LNCaP clone FGC (cell line): ENCODE results near the gene REEP6.
"Not testable (repeated sequence)": the region's sequence is repeated elsewhere in the genome, so short reads cannot be mapped to it uniquely, and the experiment has no call there.

Experiments used
- DNase-seq: peaks from one replicate; pipeline ENCODE4 v3.0.0-alpha.2; 2011; ENCODE audit warnings: low read depth
- H3K4me3 ChIP-seq: 2 replicates; pipeline ENCODE4 v1.5.1; 2011; ENCODE audit warnings: mild to moderate bottlenecking, low read depth, low read length, control low read depth
- TF ChIP-seq, protein P1 (sequence below): IDR thresholded peaks from 2 replicates; pipeline ENCODE4 v1.5.1; 2012; ENCODE audit warnings: mild to moderate bottlenecking; ENCODE audit not compliant: control insufficient read depth, insufficient read depth; ENCODE audit errors: extremely low read depth

The REEP6 gene

GRCh38 chr19:1533510-1534150 is 42.6 kb downstream of the REEP6 start:
- no peak for DNase-seq
- H3K4me3 ChIP-seq, result no peak overlapping the region
- TF ChIP-seq, protein P1, sequence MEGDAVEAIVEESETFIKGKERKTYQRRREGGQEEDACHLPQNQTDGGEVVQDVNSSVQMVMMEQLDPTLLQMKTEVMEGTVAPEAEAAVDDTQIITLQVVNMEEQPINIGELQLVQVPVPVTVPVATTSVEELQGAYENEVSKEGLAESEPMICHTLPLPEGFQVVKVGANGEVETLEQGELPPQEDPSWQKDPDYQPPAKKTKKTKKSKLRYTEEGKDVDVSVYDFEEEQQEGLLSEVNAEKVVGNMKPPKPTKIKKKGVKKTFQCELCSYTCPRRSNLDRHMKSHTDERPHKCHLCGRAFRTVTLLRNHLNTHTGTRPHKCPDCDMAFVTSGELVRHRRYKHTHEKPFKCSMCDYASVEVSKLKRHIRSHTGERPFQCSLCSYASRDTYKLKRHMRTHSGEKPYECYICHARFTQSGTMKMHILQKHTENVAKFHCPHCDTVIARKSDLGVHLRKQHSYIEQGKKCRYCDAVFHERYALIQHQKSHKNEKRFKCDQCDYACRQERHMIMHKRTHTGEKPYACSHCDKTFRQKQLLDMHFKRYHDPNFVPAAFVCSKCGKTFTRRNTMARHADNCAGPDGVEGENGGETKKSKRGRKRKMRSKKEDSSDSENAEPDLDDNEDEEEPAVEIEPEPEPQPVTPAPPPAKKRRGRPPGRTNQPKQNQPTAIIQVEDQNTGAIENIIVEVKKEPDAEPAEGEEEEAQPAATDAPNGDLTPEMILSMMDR, result no peak

DNA sequence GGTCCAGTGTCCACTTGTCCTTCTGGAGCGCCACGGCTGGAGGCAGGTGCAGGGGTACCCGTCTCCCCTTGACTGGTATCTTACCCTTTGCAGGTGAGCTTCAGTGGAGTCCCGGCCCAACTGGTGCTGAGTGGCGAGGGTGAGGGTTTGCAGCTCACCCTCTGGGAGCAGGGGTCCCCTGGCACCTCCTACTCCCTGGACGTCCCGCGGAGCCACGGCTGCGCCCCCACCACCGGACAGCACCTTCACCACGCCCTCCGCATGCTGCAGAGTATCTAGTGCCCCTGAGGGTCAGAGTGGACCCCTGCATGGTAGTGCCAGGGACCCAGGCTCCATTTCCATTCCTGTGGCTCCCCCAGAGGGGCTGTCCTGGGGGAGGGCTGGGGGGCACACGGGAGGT is 44.0 kb downstream of the REEP6 start:
- DNase-seq, result no peak
- TF ChIP-seq, protein P1, result no peak
- no peak overlapping the region for H3K4me3 ChIP-seq

- not testable (repeated sequence) for H3K4me3 ChIP-seq, DNase-seq
Measured at GRCh38 chr19:1535699-1536098, 44.7 kb downstream of the REEP6 start.

GRCh38 chr19:1538978-1539377 is 48.0 kb downstream of the REEP6 start:
- TF ChIP-seq, protein P1, result no peak
- H3K4me3 ChIP-seq, result no peak overlapping the region
- no peak for DNase-seq

- not testable (repeated sequence) for DNase-seq, H3K4me3 ChIP-seq
Measured at GRCh38 chr19:1539749-1540148, 48.8 kb downstream of the REEP6 start.

GRCh38 chr19:1540365-1540925 is 49.5 kb downstream of the REEP6 start:
- TF ChIP-seq, protein P1, result no peak
- DNase-seq, result no peak
- no peak overlapping the region for H3K4me3 ChIP-seq
